ENCODE results near the gene MMP24.

DNA sequence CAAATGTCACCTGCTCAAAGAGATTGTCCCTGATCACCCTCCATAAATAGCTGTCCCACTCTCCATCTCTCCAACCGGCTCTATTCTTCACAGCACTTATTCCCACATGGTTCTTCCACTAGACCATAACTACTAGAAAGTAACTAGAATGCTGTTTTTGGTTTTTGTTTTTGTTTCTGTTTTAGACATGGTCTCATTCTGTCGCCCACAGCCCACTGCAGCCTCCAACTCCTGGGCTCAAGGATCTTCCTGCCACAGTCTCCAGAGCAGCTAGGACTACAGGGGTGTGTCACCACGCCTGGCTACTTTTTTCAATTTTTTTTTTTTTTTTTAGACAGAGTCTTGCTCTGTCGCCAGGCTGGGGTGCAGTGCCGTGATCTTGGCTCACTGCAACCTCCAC, 12.2 kb downstream of the MMP24 start:
- TF ChIP-seq, protein P1, sequence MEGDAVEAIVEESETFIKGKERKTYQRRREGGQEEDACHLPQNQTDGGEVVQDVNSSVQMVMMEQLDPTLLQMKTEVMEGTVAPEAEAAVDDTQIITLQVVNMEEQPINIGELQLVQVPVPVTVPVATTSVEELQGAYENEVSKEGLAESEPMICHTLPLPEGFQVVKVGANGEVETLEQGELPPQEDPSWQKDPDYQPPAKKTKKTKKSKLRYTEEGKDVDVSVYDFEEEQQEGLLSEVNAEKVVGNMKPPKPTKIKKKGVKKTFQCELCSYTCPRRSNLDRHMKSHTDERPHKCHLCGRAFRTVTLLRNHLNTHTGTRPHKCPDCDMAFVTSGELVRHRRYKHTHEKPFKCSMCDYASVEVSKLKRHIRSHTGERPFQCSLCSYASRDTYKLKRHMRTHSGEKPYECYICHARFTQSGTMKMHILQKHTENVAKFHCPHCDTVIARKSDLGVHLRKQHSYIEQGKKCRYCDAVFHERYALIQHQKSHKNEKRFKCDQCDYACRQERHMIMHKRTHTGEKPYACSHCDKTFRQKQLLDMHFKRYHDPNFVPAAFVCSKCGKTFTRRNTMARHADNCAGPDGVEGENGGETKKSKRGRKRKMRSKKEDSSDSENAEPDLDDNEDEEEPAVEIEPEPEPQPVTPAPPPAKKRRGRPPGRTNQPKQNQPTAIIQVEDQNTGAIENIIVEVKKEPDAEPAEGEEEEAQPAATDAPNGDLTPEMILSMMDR (IDR thresholded peaks at IDR 0.05) = no peak
- TF ChIP-seq POLR2A (IDR thresholded peaks at IDR 0.05) = no peak
- TF ChIP-seq POLR2AphosphoS5 (IDR thresholded peaks at IDR 0.05) = no peak
- no peak for TF ChIP-seq EP300 (IDR thresholded peaks at IDR 0.05; ENCODE audit: low read depth)
